Lower leg skin (tissue), 3 donors: ENCODE measurements around the gene SLC6A18.

Experiments used
- CTCF ChIP-seq, 3 donors: fragments of 450-650 bp; IDR thresholded peaks; one replicate each; pipeline ENCODE4 v1.5.1; 2016; ENCODE audit warnings: antibody characterized with exemption in 3 of 3, mild to moderate bottlenecking in 3 of 3, moderate library complexity in 2 of 3
- POLR2A ChIP-seq, 2 donors: fragments of 450-650 bp; IDR thresholded peaks; one replicate each; pipeline ENCODE4 v1.6.1; 2016 to 2017; ENCODE audit warnings: antibody characterized with exemption in 2 of 2, mild to moderate bottlenecking in 1 of 2, moderate library complexity in 1 of 2

DNA sequence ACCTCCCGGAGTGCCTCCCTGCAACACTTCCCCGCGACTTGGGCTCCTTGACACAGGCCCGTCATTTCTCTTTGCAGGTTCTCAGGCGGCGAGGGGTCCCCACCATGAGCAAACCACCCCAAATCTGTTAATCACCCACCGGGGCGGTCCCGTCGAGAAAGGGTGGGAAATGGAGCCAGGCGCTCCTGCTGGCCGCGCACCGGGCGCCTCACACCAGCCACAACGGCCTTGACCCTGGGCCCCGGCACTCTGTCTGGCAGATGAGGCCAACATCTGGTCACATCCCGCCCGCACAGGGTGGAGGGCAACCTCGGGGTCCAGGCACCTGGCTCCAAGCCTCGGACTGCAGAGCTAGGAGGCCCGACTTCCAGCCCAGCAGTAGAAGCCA, 70.5 kb downstream of the SLC6A18 start:
- TF ChIP-seq CTCF (IDR thresholded peaks at IDR 0.05): no peak
- no peak for TF ChIP-seq POLR2A (IDR thresholded peaks at IDR 0.05)
